Left renal pelvis (tissue), 4 donors: ENCODE measurements around the gene PPP1R9B. TPM values are rescaled to one million over a fixed set of nuclear protein-coding genes. Genes with fewer than 3 reads are reported as not detected.

Experiments
- DNase-seq, 4 donors: peaks; one replicate each; pipeline ENCODE4 v3.0.0-alpha.2; 2013; ENCODE audit warnings: low read depth in 4 of 4, low spot score in 3 of 4
- polyA plus RNA-seq, 4 donors: library from polyadenylated mRNA; unstranded; fragments of 120-200 nt; gene quantifications; one replicate each; pipeline ENCODE4 v1.2.1, GENCODE V29; 2013; ENCODE audit not compliant: insufficient read length in 4 of 4

The PPP1R9B gene
- polyA plus RNA-seq, 4 donors, result 40.5 to 54.9 (median 46.6) TPM

DNA sequence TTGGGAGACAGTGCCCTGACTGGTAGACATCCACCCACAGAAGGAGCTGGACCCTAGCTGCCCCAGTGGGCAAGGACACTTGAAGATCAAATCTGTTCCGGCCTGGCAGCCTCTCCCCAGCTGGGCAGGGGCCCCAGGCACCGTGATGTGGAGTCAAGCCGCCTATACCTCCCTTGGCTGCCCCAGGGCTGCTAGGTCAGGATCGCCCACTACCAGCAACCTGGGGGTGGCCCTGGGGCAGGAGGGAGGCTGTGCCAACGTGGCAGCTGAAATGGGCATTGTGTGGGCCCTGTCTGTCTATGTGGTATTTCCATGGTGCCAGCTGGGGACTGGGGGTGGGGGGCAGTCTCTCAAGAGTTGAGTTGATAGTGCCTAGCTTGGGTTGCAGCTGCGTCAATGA is 54.4 kb downstream of the PPP1R9B start:
- DNase-seq, result no peak

DNA sequence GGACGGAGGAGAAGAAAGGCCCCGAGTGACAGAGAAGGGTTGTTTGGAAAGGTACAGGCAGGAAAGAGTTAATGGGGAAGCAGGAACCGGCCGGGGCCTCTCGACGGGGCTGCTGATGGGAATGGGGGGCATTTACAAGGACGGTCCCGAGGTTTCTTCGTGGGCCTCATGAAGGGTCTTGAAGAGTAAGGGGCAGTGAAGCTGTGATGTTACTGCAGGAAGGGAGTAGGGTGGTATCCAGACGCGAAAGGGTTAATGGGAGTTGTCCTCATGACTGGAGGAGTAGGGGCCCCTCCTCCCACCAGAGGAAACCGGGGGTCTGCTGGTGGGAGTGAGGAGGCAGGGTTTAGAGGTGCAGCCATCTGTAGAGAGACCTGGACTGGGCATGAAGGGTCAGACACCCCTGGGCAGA is 54.8 kb downstream of the PPP1R9B start:
- no peak for DNase-seq

GRCh38 chr17:50094753-50095619 is 55.5 kb downstream of the PPP1R9B start, which contains the start of gene PDK2:
Gene PDK2, plus strand, starts transcription at chr17:50095351. Its CDS starts 85 bp downstream, at chr17:50095436.
- DNase-seq, result peak; percentile 88 to 92 (median 90)

GRCh38 chr17:50094243-50094752 is 56.2 kb downstream of the PPP1R9B start:
- DNase-seq, result peak in 1 of 4 donors; percentile 84

- no peak for DNase-seq
These were observed 56.7 kb downstream of the PPP1R9B start for GRCh38 chr17:50093807-50094206.

DNA sequence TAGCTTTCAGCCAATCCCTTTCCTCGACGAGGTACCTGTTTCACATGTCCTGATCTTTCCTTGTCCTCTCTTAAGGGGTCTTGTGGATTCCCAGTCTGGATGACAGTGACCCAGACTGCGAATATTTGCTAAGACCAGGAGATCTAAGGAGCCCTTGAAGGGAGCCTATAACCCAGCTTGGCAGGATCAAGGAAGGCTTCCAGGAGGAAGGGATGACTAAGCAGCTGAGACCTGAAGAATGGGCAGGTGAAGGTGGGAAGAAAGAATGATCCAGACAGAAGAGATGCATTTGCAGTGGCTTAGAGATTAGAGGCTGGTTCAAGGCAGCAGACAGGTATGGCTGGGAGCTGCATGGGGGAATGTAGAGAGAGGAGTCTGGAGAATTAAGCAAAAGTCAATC is 57.2 kb downstream of the PPP1R9B start:
- no peak for DNase-seq

- DNase-seq, result no peak
These were observed 58.6 kb downstream of the PPP1R9B start for GRCh38 chr17:50091918-50092285.

- no peak for DNase-seq
These were observed 59.2 kb downstream of the PPP1R9B start for GRCh38 chr17:50090971-50091917.

DNA sequence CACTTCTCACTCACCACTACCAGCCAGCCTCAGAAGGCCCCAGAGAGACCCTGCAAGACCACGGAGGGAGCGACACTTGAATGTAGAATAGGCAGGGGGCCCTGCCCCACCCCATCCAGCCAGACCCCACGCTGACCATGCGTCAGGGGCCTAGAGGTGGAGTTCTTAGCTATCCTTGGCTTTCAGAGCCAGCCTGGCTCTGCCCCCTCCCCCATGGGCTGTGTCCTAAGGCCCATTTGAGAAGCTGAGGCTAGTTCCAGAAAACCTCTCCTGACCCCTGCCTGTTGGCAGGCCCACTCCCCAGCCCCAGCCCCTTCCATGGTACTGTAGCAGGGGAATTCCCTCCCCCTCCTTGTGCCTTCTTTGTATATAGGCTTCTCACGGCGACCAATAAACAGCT is 60.4 kb downstream of the PPP1R9B start:
- DNase-seq, result no peak

GRCh38 chr17:50088952-50089825 is 61.3 kb downstream of the PPP1R9B start:
- DNase-seq, result no peak

DNA sequence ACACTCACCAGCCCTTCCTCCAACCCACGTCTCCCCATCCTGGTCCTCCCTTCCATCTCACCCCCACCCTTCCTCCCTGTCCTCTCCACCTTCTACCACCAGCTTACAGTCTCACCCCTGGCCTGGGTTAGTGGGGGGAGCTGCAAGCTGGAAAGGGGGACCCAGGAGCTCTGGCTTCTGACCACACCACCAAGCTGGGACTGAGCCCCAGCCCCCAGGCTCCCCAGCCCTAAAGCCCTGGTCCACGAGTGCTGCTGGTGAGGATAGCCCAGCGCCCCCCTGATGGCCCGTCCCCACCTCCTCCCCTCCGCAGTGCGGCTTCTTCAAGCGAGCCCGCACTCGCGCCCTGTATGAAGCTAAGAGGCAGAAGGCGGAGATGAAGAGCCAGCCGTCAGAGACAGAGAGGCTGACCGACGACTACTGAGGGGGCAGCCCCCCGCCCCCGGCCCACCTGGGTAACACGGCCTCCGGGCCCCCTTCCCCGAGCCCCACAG is 62.5 kb downstream of the PPP1R9B start:
- no peak for DNase-seq

DNA sequence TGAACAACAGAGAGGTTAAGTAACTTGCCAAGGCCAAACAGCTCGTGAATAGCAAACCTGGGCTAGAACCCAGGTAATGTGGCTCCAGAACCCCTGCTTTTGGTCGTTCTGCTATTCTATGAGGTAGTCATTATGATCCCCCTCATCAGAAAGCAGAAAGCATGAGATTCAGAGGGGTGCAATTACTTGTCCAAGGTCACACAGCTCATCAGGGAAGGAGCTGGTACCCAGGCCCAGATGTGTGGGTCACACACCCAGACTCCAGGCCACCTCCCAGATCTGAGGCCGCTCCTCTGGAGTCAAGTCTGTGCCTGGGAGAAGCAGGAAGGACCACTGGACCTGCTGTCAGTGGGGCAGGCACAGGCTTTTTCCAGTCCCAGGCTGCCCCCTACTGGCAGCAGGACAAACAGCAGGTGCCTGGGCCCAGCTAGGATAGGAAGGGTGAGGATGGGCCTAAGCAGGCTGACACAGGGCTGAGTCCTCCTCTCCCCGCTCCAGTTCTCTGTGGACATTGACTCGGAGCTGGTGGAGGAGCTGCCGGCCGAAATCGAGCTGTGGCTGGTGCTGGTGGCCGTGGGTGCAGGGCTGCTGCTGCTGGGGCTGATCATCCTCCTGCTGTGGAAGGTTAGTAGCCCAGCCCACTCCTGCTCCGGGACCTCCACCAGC is 63.1 kb downstream of the PPP1R9B start:
- DNase-seq, result no peak

Other genes with a start within 250 kb of the PPP1R9B start
- gene DLX4, start 181.5 kb downstream of the PPP1R9B start, polyA plus RNA-seq, result under 1 TPM in 3 of 4 donors, not detected in 1; 0.60 to 0.98 (median 0.66) TPM
- 1 to 10 TPM in 3 of 4 donors, under 1 TPM in 1; 0.99 to 1.7 (median 1.3) TPM for gene DLX3, start 155.5 kb downstream of the PPP1R9B start, polyA plus RNA-seq
- 100 to 1,000 TPM in 1 of 4 donors, 10 to 100 TPM in 3; 48.3 to 109 (median 88.1) TPM for gene ITGA3, start 94.6 kb downstream of the PPP1R9B start, polyA plus RNA-seq
- 100 to 1,000 TPM in 3 of 4 donors, 10 to 100 TPM in 1; 68.8 to 113 (median 112) TPM for gene PDK2, start 55.3 kb downstream of the PPP1R9B start, polyA plus RNA-seq
- gene SAMD14, start 20.5 kb downstream of the PPP1R9B start, polyA plus RNA-seq, result 10 to 100 TPM in 3 of 4 donors, 1 to 10 TPM in 1; 9.2 to 19.0 (median 13.1) TPM
- 1 to 10 TPM in 2 of 4 donors, under 1 TPM in 2; 0.48 to 1.5 (median 0.89) TPM for gene SGCA, start 15.3 kb upstream of the PPP1R9B start, polyA plus RNA-seq
- 1,000 to 10,000 TPM in 1 of 4 donors, 100 to 1,000 TPM in 3; 462 to 7,291 (median 934) TPM for gene COL1A1, start 51.0 kb upstream of the PPP1R9B start, polyA plus RNA-seq
- gene TMEM92, start 123.8 kb upstream of the PPP1R9B start, polyA plus RNA-seq, result 1 to 10 TPM in 3 of 4 donors, under 1 TPM in 1; 0.66 to 2.9 (median 1.9) TPM
- 10 to 100 TPM; 18.2 to 24.5 (median 19.1) TPM for gene XYLT2, start 195.4 kb upstream of the PPP1R9B start, polyA plus RNA-seq
- 10 to 100 TPM; 59.8 to 76.3 (median 69.4) TPM for gene MRPL27, start 222.5 kb upstream of the PPP1R9B start, polyA plus RNA-seq
- 1 to 10 TPM; 7.3 to 9.2 (median 8.0) TPM for gene EME1, start 222.6 kb upstream of the PPP1R9B start, polyA plus RNA-seq
- gene LRRC59, start 246.8 kb upstream of the PPP1R9B start, polyA plus RNA-seq, result 10 to 100 TPM; 56.8 to 66.3 (median 64.4) TPM